SJSA1 (cell line): ENCODE measurements around the gene CTSH. TPM values are rescaled to one million over a fixed set of nuclear protein-coding genes. Genes with fewer than 3 reads are reported as not detected.
"Not testable (repeated sequence)": the region's sequence is repeated elsewhere in the genome, so short reads cannot be mapped to it uniquely, and the experiment has no call there.

Source experiments
- DNase-seq, 2 experiments: peaks; one replicate each; pipeline ENCODE4 v3.0.0-alpha.2; 2015 to 2020; ENCODE audit warnings: low spot score in 2 of 2, low read depth in 1 of 2
- H3K27ac ChIP-seq: fragments of 250-450 bp; sonication (Bioruptor Pico); 2 replicates; pipeline ENCODE4 v1.5.1; 2020; ENCODE audit warnings: mild to moderate bottlenecking, moderate library complexity
- H3K27me3 ChIP-seq: fragments of 250-450 bp; sonication (Bioruptor Pico); replicated peaks from 2 replicates; pipeline ENCODE4 v1.5.1; 2020; ENCODE audit warnings: mild to moderate bottlenecking, moderate library complexity
- H3K36me3 ChIP-seq: fragments of 250-450 bp; sonication (Bioruptor Pico); 2 replicates; pipeline ENCODE4 v1.5.1; 2020; ENCODE audit warnings: mild to moderate bottlenecking
- H3K4me1 ChIP-seq: fragments of 250-450 bp; sonication (Bioruptor Pico); replicated peaks from 2 replicates; pipeline ENCODE4 v1.6.1; 2021; ENCODE audit warnings: mild to moderate bottlenecking
- H3K4me3 ChIP-seq: fragments of 250-450 bp; sonication (Bioruptor Pico); 2 replicates; pipeline ENCODE4 v1.5.1; 2020; ENCODE audit warnings: mild to moderate bottlenecking
- H3K9me3 ChIP-seq: fragments of 250-450 bp; sonication (Bioruptor Pico); replicated peaks from 2 replicates; pipeline ENCODE4 v1.5.1; 2020; ENCODE audit warnings: mild to moderate bottlenecking
- total RNA-seq: library from RNA; depleted of rRNA; stranded (reverse); fragments of >200 nt; shearing (Covaris generic); gene quantifications from 2 replicates; pipeline ENCODE4 v1.2.3, GENCODE V29; 2014; rRNA removed

Gene CTSH
- total RNA-seq, 1 experiment from 2014 or later: 0.92 TPM

DNA sequence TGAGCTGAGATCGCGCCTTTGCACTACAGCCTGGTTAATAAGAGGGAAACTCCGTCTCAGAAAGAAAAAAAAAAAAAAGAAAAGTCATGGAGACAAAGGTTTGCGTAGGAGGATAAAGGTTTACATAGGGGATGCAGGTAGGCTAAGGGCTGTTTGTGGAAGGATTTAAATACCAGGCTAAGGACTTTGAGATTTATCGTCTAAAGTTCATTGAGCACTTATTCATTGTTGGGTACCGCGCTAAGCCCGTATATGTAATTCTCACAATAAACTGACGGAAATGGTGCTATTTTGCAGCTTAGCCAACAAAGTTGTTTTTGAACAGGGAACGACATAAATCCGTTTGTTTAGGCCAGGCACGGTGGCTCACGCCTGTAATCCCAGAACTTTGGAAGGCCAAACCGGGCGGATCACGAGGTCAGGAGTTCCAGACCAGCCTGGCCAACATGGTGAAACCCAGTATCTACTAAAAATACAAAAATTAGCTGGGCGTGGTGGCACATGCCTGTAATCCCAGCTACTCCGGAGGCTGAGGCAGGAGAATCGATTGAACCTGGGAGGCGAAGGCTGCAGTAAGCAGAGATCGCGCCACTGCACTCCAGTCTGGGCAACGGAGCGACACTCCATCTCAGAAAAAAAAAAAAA is 73.2 kb downstream of the CTSH start:
- H3K9me3 ChIP-seq, H3K4me3 ChIP-seq, DNase-seq, H3K27ac ChIP-seq, H3K27me3 ChIP-seq: not testable (repeated sequence)
- H3K4me1 ChIP-seq: peaks cover 13% of the 10 kb centered on the region
- peaks cover 15% of the 10 kb centered on the region for H3K36me3 ChIP-seq

Other genes starting within 250 kb of the CTSH start
- gene ADAMTS7, start 133.6 kb downstream of the CTSH start, total RNA-seq: 1.6 and 2.8 TPM in 2 replicates
- 428 and 483 TPM in 2 replicates for gene MORF4L1, start 72.2 kb downstream of the CTSH start, total RNA-seq
- 0.24 TPM in 1 of 2 replicates, not detected in the other for gene RASGRF1, start 145.7 kb upstream of the CTSH start, total RNA-seq